Measurements from ENCODE around the gene DAPK3. TPM values are rescaled to one million over a fixed set of nuclear protein-coding genes. Genes with fewer than 3 reads are reported as not detected.

Gene DAPK3
- total RNA-seq, 1 experiment from 2014 or later: 60.9 TPM

DNA sequence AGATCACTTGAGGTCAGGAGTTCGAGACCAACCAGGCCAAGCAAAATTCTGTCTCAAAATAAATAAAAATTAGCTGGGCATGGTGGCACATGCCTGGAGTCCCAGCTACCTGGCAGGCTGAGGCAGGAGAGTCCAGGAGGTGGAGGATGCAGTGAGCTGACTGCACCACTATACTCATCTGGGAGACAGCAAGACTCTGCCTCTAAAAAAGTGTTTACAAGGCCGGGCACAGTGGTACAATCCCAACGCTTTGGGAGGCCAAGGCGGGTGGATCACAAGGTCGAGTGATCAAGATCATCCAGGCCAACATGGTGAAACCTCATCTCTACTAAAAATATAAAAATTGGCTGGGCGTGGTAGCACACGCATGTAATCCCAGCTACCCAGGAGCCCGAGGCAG is 4.2 kb upstream of the DAPK3 start:
- Mint-ChIP-seq H3K9me3 (ENCODE audit: unreplicated experiment) (no peaks in the 10 kb centered on the region), H3K4me3 (ENCODE audit: unreplicated experiment) (no peak overlapping the region), H3K27me3 (ENCODE audit: insufficient read depth, unreplicated experiment) (no peaks in the 10 kb centered on the region), H3K27ac (ENCODE audit: low read depth, unreplicated experiment) (no peak overlapping the region), H3K36me3 (ENCODE audit: insufficient read depth, unreplicated experiment) (peaks cover 84% of the 10 kb centered on the region), H3K4me1 (ENCODE audit: insufficient read depth, unreplicated experiment) (peaks cover 2% of the 10 kb centered on the region)
- ChIA-PET POLR2A (interaction anchor here (0.6 to 1.5 kb wide), 4 partner anchors 8 to 406 kb away, joined by 3 to 10 read pairs (median 4); partner anchors contain the start of gene EEF2), CTCF (interaction anchor here (1.1 to 1.3 kb wide), 2 partner anchors 8 to 12 kb away, joined by 3 to 4 read pairs; no protein-coding TSS in a partner anchor)
- intact Hi-C loops (cut with micrococcal nuclease): no loop called here
- BruUV-seq (replicated peaks): no TSS peak
- TF ChIP-seq, protein P1, sequence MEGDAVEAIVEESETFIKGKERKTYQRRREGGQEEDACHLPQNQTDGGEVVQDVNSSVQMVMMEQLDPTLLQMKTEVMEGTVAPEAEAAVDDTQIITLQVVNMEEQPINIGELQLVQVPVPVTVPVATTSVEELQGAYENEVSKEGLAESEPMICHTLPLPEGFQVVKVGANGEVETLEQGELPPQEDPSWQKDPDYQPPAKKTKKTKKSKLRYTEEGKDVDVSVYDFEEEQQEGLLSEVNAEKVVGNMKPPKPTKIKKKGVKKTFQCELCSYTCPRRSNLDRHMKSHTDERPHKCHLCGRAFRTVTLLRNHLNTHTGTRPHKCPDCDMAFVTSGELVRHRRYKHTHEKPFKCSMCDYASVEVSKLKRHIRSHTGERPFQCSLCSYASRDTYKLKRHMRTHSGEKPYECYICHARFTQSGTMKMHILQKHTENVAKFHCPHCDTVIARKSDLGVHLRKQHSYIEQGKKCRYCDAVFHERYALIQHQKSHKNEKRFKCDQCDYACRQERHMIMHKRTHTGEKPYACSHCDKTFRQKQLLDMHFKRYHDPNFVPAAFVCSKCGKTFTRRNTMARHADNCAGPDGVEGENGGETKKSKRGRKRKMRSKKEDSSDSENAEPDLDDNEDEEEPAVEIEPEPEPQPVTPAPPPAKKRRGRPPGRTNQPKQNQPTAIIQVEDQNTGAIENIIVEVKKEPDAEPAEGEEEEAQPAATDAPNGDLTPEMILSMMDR (IDR thresholded peaks at IDR 0.05; ENCODE audit: unreplicated experiment): no peak
- DNase-seq (ENCODE audit: unreplicated experiment): no peak

DNA sequence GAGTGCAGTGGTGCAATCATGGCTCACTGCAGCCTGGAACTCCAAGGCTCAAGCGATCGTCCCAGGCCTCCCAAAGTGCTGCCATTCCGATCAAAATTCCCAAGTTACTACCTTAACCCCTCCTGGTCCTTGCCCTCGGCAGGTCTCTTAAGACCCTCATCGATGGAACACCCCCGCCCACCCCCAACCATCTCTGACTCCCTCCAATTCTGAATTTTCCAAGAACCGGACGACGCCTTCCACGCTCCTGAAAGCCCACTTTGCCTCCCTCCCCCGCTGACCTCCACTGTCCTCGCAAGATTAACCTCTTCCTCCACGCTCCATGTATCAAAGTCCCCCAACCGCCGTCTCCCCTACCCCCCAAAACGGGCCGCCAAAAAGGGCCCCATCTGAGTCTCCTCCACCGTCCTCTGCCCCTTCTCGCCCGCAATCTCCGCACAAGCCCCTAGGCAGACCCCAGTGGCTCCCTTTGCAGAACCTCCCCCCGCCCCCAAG is 539 bp downstream of the DAPK3 start:
- H3K4me1 Mint-ChIP-seq (ENCODE audit: insufficient read depth, unreplicated experiment): peaks cover 18% of the 10 kb centered on the region
- TF ChIP-seq, protein P1 (IDR thresholded peaks at IDR 0.05; ENCODE audit: unreplicated experiment): no peak
- peaks cover 72% of the 10 kb centered on the region for H3K36me3 Mint-ChIP-seq (ENCODE audit: insufficient read depth, unreplicated experiment)
- no TSS peak for BruUV-seq (replicated peaks)
- ChIA-PET POLR2A (interaction anchor here (1.0 to 5.8 kb wide), 12 partner anchors 8 to 464 kb away, joined by 3 to 245 read pairs (median 6); partner anchors contain the start of genes APBA3, EEF2 and MRPL54), CTCF (interaction anchor here (0.9 to 3.9 kb wide), 5 partner anchors 15 to 209 kb away, joined by 3 to 15 read pairs (median 7); partner anchors contain the start of genes APBA3, EEF2 and MRPL54)
- DNase-seq (ENCODE audit: unreplicated experiment): no peak
- intact Hi-C loops (cut with micrococcal nuclease): loop anchor here (2.0 kb wide), 1 partner anchor 14 kb away; the partner anchor contains the start of gene EEF2
- no peaks in the 10 kb centered on the region for H3K9me3 Mint-ChIP-seq (ENCODE audit: unreplicated experiment)
- no peaks in the 10 kb centered on the region for H3K27me3 Mint-ChIP-seq (ENCODE audit: insufficient read depth, unreplicated experiment)
- peak overlapping the region; percentile 88 for H3K27ac Mint-ChIP-seq (ENCODE audit: low read depth, unreplicated experiment)
- peak overlapping the region; percentile 72 for H3K4me3 Mint-ChIP-seq (ENCODE audit: unreplicated experiment)

DNA sequence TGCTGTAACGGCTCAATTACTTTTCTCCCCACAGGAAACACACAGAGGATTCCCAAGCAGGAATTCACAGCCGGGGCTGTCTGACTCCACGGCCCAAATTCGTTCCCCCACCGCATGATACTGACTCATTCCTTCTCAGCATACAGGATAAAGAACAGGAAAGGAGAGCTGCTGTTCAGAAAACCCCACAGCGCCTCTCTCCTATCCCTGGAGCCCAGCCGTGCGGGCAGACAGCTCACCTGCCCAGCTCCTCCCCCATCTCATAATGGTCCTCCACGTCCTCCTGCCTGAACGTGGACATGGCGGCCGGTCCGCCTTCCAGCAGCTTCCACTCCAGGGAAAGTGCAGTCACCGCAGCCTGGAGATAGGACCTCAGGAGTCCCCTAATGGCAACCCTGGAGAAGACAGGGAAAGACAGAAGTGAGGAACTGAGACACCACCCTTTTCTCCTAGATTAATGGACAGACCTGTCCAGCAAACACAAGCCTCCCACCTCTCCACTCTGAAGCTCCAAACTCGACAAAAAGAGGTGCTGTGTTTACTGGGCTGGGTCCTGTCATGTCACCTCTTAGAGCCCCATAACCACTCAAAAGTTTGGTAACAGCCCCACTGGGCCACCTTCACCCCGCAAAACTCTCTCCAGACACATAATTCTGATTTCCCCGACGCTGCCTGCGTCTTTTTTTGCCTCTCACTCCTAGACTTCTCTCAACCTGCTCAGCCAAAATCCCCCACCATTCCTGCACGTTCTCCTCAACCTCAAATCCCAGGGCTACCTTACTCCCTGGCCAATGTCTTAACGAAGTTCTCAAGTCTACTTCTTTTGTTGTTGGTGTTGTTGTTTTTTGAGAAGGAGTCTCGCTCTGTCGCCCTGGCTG is 1.2 kb downstream of the DAPK3 start:
- no TSS peak for BruUV-seq (replicated peaks)
- CTCF ChIA-PET: interaction anchor here (0.5 to 3.9 kb wide), 11 partner anchors 9 to 1686 kb away, joined by 3 to 15 read pairs (median 4); partner anchors contain the start of genes EEF2 and MRPL54
- TF ChIP-seq, protein P1 (IDR thresholded peaks at IDR 0.05; ENCODE audit: unreplicated experiment): peak; percentile 18
- Mint-ChIP-seq H3K4me3 (ENCODE audit: unreplicated experiment) (peak overlapping the region; percentile 72), H3K27ac (ENCODE audit: low read depth, unreplicated experiment) (peak overlapping the region; percentile 88), H3K27me3 (ENCODE audit: insufficient read depth, unreplicated experiment) (no peaks in the 10 kb centered on the region), H3K4me1 (ENCODE audit: insufficient read depth, unreplicated experiment) (peaks cover 18% of the 10 kb centered on the region), H3K9me3 (ENCODE audit: unreplicated experiment) (no peaks in the 10 kb centered on the region), H3K36me3 (ENCODE audit: insufficient read depth, unreplicated experiment) (peaks cover 67% of the 10 kb centered on the region)
- POLR2A ChIA-PET: interaction anchor here (0.7 to 5.8 kb wide), 14 partner anchors 10 to 368 kb away, joined by 3 to 245 read pairs (median 4); partner anchors contain the start of genes APBA3, EEF2, MRPL54 and PIAS4
- intact Hi-C loops (cut with micrococcal nuclease): loop anchor here (2.0 kb wide), 2 partner anchors 15 to 117 kb away; partner anchors contain the start of gene EEF2
- DNase-seq (ENCODE audit: unreplicated experiment): peak; percentile 79

Data from MCF 10A (cell line).